Neural crest cell (in vitro differentiated cells): ENCODE results near the gene PARP11. TPM values are rescaled to one million over a fixed set of nuclear protein-coding genes. Genes with fewer than 3 reads are reported as not detected.
A peak's percentile ranks its signal among the peaks of the same experiment; 100 is the strongest.
"Not testable (repeated sequence)": the region's sequence is repeated elsewhere in the genome, so short reads cannot be mapped to it uniquely, and the experiment has no call there.

Experiments used
- DNase-seq: peaks from one replicate; pipeline ENCODE4 v3.0.0; 2021; ENCODE audit warnings: low read depth, mixed read lengths, low spot score
- H3K27ac Mint-ChIP-seq: one replicate; pipeline ENCODE4 v1.8.0; 2021; ENCODE audit warnings: mild to moderate bottlenecking, mixed read lengths; ENCODE audit not compliant: unreplicated experiment
- H3K27me3 Mint-ChIP-seq: 2 replicates; pipeline ENCODE4 v1.8.0; 2021; ENCODE audit warnings: low read depth, mild to moderate bottlenecking, mixed read lengths
- H3K36me3 Mint-ChIP-seq: 2 replicates; pipeline ENCODE4 v1.8.0; 2021; ENCODE audit warnings: low read depth, mild to moderate bottlenecking, mixed read lengths
- H3K4me1 Mint-ChIP-seq: 2 replicates; pipeline ENCODE4 v1.8.0; 2021; ENCODE audit warnings: mixed read lengths
- H3K4me3 Mint-ChIP-seq: one replicate; pipeline ENCODE4 v1.8.0; 2021; ENCODE audit warnings: mild to moderate bottlenecking, mixed read lengths
- H3K9me3 Mint-ChIP-seq: 2 replicates; pipeline ENCODE4 v1.8.0; 2021; ENCODE audit warnings: mixed read lengths
- CTCF ChIP-seq: fragments of 200-600 bp; sonication (generic); conservative IDR thresholded peaks from 2 replicates; pipeline ENCODE4 v1.5.0; 2021; ENCODE audit warnings: antibody characterized with exemption, mild to moderate bottlenecking
- total RNA-seq: library from RNA; stranded (reverse); gene quantifications from 2 replicates; pipeline ENCODE4 v1.2.1, GENCODE V29; 2021

Gene PARP11
- total RNA-seq, 1 donor from 2014 or later, result 17.3 TPM

GRCh38 chr12:3869865-3870264 lies 3.3 kb downstream of the PARP11 start:
- Mint-ChIP-seq H3K36me3 (peaks cover 15% of the 10 kb centered on the region), H3K27ac (no peak overlapping the region), H3K9me3 (peaks cover 6% of the 10 kb centered on the region), H3K4me3 (peak overlapping the region; percentile 21), H3K4me1 (peaks cover 25% of the 10 kb centered on the region), H3K27me3 (no peaks in the 10 kb centered on the region)
- DNase-seq, result no peak
- TF ChIP-seq CTCF, result no peak

GRCh38 chr12:3869433-3869832 lies 3.8 kb downstream of the PARP11 start:
- no peaks in the 10 kb centered on the region for H3K27me3 Mint-ChIP-seq
- no peak overlapping the region for H3K27ac Mint-ChIP-seq
- H3K9me3 Mint-ChIP-seq, result peaks cover 6% of the 10 kb centered on the region
- DNase-seq, result no peak
- no peak overlapping the region for H3K4me3 Mint-ChIP-seq
- peaks cover 19% of the 10 kb centered on the region for H3K36me3 Mint-ChIP-seq
- TF ChIP-seq CTCF, result no peak
- peaks cover 25% of the 10 kb centered on the region for H3K4me1 Mint-ChIP-seq

- no peak overlapping the region for H3K4me3 Mint-ChIP-seq
- peaks cover 47% of the 10 kb centered on the region for H3K36me3 Mint-ChIP-seq
- peaks cover 8% of the 10 kb centered on the region for H3K9me3 Mint-ChIP-seq
Observed at GRCh38 chr12:3863756-3864155, 9.4 kb downstream of the PARP11 start.

GRCh38 chr12:3842517-3842916 lies 30.7 kb downstream of the PARP11 start:
- Mint-ChIP-seq H3K9me3 (peaks cover 3% of the 10 kb centered on the region), H3K27me3 (no peaks in the 10 kb centered on the region), H3K4me1 (no peaks in the 10 kb centered on the region), H3K4me3 (no peak overlapping the region), H3K27ac (no peak overlapping the region), H3K36me3 (peaks cover 38% of the 10 kb centered on the region)
- DNase-seq, result no peak
- no peak for TF ChIP-seq CTCF

More at GRCh38 chr12:3863756-3864155, 9.4 kb downstream of the PARP11 start:
- no peak overlapping the region for H3K27ac Mint-ChIP-seq
- H3K4me1 Mint-ChIP-seq, result no peaks in the 10 kb centered on the region
- TF ChIP-seq CTCF, result no peak
- no peaks in the 10 kb centered on the region for H3K27me3 Mint-ChIP-seq
- no peak for DNase-seq

- H3K9me3 Mint-ChIP-seq, result no peaks in the 10 kb centered on the region
- TF ChIP-seq CTCF, result no peak
- no peak overlapping the region for H3K4me3 Mint-ChIP-seq
- H3K4me1 Mint-ChIP-seq, result no peaks in the 10 kb centered on the region
- H3K27ac Mint-ChIP-seq, result no peak overlapping the region
- no peaks in the 10 kb centered on the region for H3K27me3 Mint-ChIP-seq
- H3K36me3 Mint-ChIP-seq, result peaks cover 34% of the 10 kb centered on the region
- no peak for DNase-seq
Observed at GRCh38 chr12:3841783-3842182, 31.4 kb downstream of the PARP11 start.

- peaks cover 34% of the 10 kb centered on the region for H3K36me3 Mint-ChIP-seq
- H3K9me3 Mint-ChIP-seq, H3K27me3 Mint-ChIP-seq: not testable (repeated sequence)
Observed at GRCh38 chr12:3840833-3841232, 32.4 kb downstream of the PARP11 start.

GRCh38 chr12:3839745-3840144 lies 33.5 kb downstream of the PARP11 start:
- H3K4me3 Mint-ChIP-seq, DNase-seq, H3K9me3 Mint-ChIP-seq, H3K27ac Mint-ChIP-seq, H3K4me1 Mint-ChIP-seq, H3K27me3 Mint-ChIP-seq: not testable (repeated sequence)
- H3K36me3 Mint-ChIP-seq, result peaks cover 34% of the 10 kb centered on the region

More at GRCh38 chr12:3840833-3841232, 32.4 kb downstream of the PARP11 start:
- H3K4me1 Mint-ChIP-seq, H3K4me3 Mint-ChIP-seq, DNase-seq, H3K27ac Mint-ChIP-seq: not testable (repeated sequence)

- not testable (repeated sequence) for H3K27me3 Mint-ChIP-seq
Observed at GRCh38 chr12:3838701-3839548, 34.3 kb downstream of the PARP11 start.

More at GRCh38 chr12:3838701-3839548, 34.3 kb downstream of the PARP11 start:
- H3K9me3 Mint-ChIP-seq, H3K27ac Mint-ChIP-seq, H3K4me3 Mint-ChIP-seq, H3K4me1 Mint-ChIP-seq, DNase-seq: not testable (repeated sequence)
- peaks cover 34% of the 10 kb centered on the region for H3K36me3 Mint-ChIP-seq
